NCI-H526 (cell line): Measurements from ENCODE around the gene KRTAP10-8.
A peak's percentile ranks its signal among the peaks of the same experiment; 100 is the strongest.
"Not testable (repeated sequence)": the region's sequence is repeated elsewhere in the genome, so short reads cannot be mapped to it uniquely, and the experiment has no call there.

Experiments
- DNase-seq, 2 experiments: peaks; one replicate each; lab custom pipeline; 2025; lab: John Stamatoyannopoulos, UW

Gene KRTAP10-8, protein sequence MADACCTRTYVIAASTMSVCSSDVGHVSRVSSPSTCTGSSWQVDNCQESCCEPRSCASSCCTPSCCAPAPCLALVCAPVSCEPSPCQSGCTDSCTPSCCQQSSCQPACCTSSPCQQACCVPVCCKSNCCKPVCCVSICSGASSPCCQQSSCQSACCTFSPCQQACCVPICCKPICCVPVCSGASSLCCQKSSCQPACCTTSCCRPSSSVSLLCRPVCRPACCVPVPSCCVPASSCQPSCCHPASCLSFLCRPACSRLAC

DNA sequence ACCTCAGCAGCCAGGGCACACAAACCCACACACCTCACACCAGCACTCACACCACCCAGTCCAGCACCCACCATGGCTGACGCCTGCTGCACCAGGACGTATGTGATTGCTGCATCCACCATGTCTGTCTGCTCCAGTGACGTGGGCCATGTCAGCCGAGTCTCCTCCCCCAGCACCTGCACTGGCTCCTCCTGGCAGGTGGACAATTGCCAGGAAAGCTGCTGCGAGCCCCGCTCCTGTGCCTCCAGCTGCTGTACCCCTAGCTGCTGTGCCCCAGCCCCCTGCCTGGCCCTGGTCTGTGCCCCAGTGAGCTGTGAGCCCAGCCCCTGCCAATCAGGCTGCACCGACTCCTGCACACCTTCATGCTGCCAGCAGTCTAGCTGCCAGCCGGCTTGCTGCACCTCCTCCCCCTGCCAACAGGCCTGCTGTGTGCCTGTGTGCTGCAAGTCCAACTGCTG lies at the start of gene KRTAP10-8:
Gene KRTAP10-8, plus strand, starts transcription at position 51 of the 458 bp plus-strand sequence. Its CDS starts 22 bp downstream, at position 73.
- no peak for DNase-seq

DNA sequence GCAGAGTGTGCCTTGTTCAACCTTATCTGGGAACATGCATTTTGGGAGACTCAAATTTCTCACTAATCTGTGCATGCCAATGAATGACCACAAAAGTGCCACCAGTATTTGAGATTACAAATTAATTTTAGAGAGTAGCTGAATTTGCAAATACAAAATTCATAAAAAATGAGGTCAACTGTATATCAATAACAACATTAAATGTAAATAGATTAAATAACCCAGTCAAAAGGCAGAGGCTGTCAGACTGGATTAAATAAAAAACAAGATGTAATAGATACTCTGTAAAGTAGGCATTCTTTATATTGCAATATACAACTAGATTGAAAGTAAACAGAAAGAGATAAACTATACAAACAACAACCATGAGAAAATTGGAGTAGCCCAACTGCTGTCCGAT lies 47.8 kb upstream of the KRTAP10-8 start:
- DNase-seq: no peak

DNA sequence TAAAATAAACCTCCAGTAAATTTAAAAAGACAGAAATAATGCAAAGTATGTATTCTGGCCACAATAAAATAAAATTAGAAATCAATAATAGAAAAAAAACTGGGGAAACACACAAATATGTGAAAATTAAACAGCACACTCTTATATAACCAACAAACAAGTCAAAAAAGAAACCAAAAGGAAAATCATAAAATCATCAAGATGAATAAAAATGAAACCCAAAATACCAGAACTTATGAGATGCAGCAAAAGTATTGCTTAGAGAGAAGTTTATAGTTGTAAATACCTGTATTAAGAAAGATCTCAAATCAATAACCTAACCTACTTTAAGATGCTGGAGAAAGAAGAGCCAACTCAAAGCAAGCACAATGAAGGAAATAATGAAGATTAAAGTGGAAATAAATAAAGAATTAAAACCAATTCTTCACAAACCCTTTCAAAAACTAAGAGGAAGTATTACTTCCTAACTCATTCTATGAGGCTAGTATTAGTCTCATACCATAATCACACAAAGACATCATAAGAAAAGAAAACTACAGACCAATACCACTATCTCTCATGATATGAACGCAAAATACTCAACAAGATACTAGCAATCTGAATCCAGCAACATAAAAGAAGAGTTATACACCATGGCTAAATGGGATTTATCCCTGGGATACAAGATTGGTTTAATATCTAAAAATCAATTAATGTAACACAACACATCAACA lies 46.8 kb upstream of the KRTAP10-8 start:
- DNase-seq: no peak

DNA sequence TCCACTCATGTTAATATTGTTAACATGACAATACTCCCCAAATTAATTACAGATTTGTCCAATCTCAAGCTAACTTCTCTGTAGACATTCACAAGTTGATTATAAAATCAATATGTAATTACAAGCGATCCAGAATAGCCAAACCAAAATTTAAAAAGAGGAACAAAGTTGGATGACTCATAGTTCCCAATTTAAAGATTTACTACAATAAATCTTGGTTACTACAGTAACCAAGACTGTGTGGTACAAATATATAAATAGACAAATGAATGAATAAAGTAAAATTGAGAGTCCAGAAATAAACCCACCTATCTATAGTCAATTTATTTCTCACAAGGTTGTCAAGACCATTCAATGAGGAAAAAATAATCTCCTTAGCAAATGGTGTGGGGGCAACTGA lies 45.5 kb upstream of the KRTAP10-8 start:
- DNase-seq: no peak

DNA sequence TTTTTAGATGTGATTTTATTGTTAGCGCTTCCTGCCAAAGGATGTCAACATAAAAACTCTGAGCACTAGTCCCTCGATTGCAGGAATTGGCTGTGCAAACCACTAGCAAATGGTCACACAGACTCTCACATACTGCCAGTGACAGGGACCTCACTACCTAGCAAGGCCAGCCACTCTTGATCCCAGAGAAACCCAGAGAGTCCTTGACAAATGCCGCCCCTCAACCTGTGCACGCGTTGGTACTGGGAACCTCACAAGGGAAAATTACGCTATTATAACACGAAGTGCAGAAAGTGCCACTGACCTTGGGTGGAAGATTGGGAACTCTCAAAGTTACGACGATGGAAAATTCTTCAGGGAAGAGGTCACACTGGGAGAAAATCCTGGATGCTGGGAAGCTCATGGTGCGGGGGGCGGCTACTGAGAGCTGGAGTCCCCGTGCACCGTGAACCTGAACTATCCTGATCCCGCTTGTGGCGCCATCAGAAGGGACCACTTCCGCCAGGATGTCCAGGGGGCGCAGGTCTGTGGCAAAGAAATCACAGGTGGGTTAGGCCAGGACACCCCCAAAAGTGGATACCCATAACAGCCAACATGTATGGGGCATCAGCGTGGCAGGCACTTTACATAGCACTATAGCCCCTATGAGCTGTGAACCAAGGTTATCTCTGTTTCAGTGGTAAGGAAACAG lies 44.3 kb upstream of the KRTAP10-8 start:
- DNase-seq: no peak

DNA sequence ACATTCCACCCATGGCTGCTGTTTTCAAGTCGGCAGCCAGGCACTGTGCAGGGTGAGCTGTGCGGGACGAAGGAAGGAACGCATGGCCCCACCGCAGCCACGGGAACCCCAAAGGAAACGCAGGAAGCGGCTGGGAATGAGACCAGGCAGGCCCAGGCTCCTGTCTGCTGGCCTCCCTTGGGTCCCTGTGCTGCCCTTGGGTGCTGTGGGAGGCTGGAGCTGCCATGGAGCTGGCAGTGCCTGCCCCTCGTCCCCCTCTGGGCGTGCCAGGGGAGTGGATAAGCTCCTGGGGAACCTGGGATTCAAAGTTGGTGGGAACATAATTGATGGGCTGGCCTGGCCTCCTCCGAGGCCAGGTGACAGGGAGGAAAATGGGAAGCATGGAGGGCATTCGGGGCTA lies 43.6 kb upstream of the KRTAP10-8 start:
- DNase-seq: no peak

DNA sequence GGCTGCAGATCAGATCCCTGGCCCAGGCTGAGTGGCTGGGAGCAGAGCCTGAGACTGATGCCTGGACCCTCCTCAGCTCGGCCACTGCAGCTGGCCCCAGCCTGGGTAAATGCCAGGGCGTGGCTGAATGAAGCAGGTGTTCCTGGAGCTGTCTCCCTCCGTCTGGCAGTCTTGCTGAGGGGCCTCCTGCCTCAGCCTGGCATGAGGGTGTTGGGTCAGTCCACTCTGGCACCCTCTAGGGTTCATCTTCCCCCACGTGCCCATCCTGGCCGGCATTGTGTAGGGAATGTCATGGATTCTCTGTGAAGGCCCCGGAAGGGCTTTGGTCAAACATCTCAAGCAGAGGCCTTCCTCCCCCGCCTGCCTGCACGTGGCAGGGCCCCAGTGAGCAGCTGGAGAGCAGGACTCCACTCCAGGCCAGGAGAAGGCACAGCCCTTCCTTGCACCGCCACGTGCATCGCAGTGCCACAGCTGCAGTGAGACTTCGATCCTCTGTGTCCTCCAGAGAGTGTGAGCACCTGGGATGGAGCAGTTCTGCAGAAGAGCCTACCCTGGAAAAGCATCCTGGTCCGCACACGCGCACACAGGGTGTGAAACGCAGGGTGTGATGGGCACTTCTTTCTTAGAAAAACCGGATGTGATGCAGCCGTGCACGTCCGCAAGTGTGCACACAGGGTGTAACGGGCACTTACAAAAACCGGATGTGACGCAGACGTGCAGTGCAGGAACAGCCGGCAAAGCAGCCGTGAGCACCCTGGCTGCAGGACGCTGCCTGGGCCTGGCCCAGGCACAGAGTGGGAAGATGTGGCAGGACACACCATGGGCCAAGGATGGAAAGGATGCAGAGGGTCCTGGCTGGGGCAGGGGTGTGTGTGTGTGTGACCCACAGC lies 43.0 kb upstream of the KRTAP10-8 start:
- no peak for DNase-seq

DNA sequence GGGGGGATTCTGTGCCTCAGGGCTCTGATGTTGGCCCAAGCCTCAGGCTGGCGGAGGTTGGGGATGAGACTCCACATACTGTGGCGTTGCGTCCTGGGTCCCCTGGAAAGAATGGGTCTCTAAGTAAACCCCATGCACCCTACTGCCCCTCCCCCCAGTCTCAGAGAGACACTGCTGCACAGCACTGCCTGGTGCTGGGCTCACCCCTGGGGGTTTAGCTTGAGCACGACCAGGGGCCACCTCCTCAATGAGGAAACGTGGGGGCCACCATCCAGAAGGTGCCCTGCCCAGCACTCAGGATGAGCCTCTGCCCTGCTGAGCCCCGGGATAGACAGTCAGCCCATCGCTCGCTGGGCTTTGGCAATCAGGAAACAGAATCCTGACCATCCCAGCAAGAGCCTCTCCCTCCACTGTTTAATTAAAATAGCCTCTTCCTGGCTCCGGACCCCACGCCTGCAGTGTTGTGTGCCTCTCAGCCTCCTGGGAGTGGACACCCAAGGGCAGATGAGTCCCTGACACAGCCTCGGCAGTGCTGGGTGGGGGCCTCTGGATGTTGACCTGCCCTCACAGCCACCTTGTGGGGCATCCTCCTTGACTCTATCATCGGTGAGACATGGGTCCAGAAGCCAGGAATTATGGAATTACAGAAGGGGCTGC lies 41.9 kb upstream of the KRTAP10-8 start:
- DNase-seq: no peak

DNA sequence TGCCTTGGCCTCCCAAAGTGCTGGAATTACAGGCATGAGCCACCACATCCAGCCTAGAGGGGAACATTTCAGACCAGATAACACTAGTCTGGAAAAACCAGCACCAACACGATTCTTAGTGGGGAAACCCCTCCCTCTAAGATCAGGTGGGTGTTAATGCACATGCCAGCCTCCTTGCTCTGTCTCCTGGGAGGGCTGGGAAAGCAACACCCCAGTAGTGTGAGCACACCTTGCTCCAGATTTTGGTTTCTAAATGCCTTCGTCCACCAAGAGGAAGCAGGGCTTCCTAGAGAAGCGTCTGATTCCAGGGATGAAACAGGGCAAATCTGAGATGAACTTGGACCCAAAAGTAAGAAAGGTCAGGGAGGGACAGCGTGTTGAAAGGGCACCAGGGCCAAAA lies 40.6 kb upstream of the KRTAP10-8 start:
- no peak for DNase-seq

DNA sequence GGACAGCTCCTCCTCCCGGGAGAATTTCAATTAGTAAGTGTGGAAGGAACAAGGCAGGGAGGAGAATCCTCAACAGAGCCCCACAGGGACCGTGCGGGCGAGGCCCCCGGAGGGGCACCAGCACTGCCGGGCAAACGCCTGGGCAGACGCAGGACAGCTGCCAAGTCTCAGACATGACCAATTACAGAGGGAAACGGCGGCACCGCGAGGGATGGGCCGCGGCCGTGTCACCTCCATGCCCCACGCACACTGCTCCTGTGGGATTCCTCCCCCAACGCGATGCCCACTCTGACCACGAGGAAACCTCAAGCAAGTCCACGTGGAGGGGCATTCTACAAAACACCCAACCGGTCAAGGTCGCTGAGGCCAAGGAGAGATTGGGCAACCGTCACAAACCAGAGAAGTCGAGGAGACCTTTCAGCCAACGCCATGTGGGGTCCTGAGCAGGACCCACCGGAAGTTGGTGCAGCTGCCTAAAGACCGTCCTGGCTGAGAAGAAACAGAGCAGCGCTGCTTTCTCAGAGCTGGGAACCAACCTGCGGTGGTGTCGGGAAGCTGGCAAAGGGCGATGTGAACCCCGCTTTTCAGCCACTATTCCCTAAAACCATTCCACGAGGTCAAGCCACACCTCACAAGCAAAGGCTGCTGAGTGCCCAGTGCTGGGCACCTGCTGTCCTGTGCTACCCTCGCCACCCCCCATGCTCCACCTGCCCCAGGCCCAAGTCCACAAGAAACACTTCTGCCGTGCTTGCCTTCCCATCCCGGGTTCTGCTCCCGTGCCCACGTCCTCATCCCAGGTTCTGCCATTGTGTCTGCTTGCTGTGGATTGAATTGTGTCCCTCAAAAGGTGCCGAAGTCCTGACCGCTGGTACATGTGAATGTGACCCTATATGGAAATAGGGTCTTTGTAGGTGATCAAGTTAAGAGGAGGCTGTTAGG lies 39.8 kb upstream of the KRTAP10-8 start:
- no peak for DNase-seq

DNA sequence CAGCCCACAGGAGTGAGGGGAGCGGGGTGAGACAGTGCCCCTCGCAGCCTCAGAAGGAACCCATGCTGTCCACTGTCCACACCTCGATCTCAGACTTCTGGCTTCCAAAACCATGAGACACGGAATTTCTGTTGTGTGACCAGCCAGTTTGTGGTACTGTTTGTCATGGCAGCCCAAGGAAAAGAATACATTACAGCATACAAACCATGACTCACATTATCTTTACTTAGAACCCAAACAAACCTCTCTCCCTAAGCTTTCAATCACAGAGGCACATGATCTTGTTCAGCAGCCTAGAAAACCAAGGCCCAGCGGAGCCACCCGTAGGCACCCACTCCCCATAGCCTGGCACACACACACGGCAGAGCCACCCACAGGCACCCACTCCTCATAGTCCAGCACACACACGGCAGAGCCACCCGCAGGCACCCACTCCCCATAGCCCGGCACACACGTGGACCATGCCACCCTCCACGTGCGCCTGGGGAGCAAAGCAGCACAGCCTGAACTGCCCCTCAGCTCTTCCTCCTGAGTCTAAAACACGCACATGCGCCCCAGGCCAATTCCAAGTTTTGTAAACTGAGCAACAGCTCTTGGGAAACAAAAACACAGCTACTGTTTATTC lies 38.8 kb upstream of the KRTAP10-8 start:
- DNase-seq: no peak

DNA sequence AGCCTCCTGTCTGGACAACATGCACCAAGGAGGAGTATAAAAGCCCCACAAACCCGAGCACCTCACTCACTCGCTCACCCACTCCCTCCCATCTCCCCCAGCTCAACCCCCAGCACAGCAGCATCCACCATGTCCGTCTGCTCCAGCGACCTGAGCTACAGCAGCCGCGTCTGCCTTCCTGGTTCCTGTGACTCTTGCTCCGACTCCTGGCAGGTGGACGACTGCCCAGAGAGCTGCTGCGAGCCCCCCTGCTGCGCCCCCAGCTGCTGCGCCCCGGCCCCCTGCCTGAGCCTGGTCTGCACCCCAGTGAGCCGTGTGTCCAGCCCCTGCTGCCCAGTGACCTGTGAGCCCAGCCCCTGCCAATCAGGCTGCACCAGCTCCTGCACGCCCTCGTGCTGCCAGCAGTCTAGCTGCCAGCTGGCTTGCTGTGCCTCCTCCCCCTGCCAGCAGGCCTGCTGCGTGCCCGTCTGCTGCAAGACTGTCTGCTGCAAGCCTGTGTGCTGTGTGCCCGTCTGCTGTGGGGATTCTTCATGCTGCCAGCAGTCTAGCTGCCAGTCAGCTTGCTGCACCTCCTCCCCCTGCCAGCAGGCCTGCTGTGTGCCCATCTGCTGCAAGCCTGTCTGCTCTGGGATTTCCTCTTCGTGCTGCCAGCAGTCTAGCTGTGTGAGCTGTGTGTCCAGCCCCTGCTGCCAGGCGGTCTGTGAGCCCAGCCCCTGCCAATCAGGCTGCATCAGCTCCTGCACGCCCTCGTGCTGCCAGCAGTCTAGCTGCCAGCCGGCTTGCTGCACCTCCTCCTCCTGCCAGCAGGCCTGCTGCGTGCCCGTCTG lies 38.0 kb upstream of the KRTAP10-8 start, which contains the start of gene KRTAP10-4:
Gene KRTAP10-4, plus strand, starts transcription at position 100 of the 827 bp plus-strand sequence. Its CDS starts 30 bp downstream, at position 130.
- not testable (repeated sequence) for DNase-seq

DNA sequence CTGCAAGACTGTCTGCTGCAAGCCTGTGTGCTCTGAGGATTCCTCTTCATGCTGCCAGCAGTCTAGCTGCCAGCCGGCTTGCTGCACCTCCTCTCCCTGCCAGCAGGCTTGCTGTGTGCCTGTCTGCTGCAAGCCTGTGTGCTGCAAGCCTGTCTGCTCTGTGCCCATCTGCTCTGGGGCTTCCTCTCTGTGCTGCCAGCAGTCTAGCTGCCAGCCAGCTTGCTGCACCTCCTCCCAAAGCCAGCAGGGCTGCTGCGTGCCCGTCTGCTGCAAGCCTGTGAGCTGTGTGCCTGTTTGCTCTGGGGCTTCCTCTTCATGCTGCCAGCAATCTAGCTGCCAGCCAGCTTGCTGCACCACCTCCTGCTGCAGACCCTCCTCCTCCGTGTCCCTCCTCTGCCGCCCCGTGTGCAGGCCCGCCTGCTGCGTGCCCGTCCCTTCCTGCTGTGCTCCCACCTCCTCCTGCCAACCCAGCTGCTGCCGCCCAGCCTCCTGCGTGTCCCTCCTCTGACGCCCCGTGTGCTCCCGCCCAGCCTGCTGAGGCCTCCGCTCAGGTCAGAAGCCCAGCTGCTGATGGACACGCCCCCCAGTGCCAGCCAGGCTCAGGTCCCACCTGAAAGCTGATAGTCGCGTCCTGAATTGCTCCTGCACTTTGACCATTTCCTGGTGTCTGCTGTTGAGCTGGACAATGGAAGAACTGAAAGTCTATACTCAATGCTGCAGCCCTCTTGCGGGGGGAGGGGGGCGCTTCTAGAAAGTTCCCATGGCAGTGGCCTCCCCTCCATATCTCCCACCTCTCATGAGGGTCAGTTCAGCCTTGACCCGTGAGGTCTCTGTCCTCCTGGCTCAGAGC lies 37.2 kb upstream of the KRTAP10-8 start:
- DNase-seq: peak in 1 of 2 experiments; percentile 21

DNA sequence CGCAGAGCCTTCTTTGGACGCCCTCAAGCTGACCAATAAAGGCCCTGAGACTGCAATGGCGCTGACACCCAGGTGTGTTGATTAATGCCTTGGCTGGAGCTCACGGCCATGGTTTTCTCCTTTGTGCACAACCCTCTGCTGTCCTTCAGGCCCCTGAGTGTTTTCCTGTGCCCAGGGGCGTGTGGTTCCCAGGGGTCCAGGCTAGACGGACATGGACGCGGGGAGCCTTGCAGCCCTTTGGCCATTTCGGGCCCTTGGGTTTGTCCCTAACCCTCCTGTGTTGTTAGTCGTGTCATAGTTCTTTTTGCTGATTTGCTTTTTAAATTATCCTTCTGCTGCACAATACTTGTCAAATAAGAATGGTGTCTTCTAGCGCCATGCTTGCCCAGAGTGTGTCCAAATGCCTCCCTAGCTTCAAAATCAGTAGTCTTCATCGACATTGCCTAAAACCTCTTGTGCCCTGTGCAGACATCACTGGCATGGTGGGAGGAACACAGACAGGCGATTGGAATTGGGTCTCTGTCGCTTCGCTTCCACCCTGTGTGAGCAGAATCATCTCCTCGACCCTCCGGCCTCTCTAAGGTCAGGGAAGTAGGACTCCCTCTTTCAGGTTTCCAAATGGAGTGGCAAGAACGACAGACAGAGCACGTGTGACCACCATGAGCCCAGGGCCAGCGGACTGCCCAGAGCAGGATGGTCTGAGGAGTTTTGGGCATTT lies 36.4 kb upstream of the KRTAP10-8 start:
- no peak for DNase-seq

DNA sequence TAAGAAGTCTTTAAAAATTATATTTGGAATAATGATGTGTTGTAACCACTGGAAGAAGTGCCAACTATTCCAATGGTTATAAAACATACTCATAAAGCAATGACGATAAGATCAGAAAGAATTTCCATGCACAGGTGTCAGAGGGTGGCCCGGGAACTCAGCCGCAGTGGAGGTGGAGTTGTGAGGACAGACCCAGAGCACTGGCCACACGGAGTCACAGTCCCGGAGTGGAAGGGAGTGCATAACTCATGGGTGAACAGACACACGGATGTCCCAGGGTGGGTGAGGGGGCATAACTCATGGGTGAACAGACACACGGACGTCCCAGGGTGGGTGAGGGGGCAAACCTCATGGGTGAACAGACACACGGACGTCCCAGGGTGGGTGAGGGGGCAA lies 35.9 kb upstream of the KRTAP10-8 start:
- DNase-seq: no peak

DNA sequence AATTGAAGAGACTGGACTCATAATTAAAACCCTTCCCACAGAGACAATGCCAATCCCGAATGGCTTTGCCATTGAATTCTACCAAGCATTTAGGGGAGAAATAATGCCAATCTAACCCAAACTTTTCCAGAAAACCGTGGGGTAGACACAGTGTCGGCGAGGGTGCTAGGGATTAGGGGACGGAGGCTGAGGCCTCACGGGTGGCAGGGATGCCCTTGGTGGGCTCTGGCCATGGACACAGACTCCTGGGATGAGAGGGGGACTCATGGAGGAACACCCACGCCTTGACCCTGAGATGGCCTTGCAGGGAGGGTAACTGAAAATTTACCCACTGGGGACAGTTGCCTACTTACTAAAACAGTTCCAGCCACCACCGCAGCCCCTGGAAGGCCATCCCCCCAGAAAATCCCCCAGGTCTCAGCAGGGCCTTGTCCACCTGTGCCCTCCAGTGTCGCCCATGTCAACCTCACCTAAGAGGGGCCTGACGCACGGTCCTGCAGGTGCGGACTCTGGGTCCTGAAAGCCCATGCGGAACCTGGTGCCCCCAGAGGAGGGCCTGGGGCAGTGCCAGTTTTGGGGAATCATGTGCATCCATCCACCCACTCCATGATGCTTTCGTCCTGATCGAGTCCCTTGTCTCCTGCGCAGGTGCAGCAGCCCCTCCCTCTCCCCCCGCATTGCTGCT lies 33.4 kb upstream of the KRTAP10-8 start:
- DNase-seq: no peak
